HG03460 (cell line): ENCODE results near the gene SLC16A9.
"Not testable (repeated sequence)": the region's sequence is repeated elsewhere in the genome, so short reads cannot be mapped to it uniquely, and the experiment has no call there.

ENCODE experiments used
- ATAC-seq: cut with Tn5 transposase; IDR thresholded peaks from one replicate; pipeline ENCODE4 v1.9.1; 2021; ENCODE audit not compliant: unreplicated experiment

SLC16A9 gene

GRCh38 chr10:59677253-59677831 is 32.3 kb downstream of the SLC16A9 start:
- no peak for ATAC-seq

GRCh38 chr10:59675812-59676211 is 33.8 kb downstream of the SLC16A9 start:
- no peak for ATAC-seq

- ATAC-seq = no peak
These were observed 35.3 kb downstream of the SLC16A9 start for GRCh38 chr10:59674215-59674836.

- peak; percentile 58 for ATAC-seq
These were observed 37.3 kb downstream of the SLC16A9 start for GRCh38 chr10:59672150-59672875.

GRCh38 chr10:59670269-59670668 is 39.4 kb downstream of the SLC16A9 start:
- no peak for ATAC-seq

GRCh38 chr10:59668096-59668495 is 41.6 kb downstream of the SLC16A9 start:
- ATAC-seq = no peak

GRCh38 chr10:59666310-59666709 is 43.3 kb downstream of the SLC16A9 start:
- no peak for ATAC-seq

GRCh38 chr10:59663213-59663612 is 46.4 kb downstream of the SLC16A9 start:
- ATAC-seq = not testable (repeated sequence)

- ATAC-seq = no peak
These were observed 51.9 kb downstream of the SLC16A9 start for GRCh38 chr10:59657724-59658123.

GRCh38 chr10:59655309-59655708 is 54.3 kb downstream of the SLC16A9 start:
- ATAC-seq = no peak

- peak; percentile 50 for ATAC-seq
These were observed 55.6 kb downstream of the SLC16A9 start for GRCh38 chr10:59654007-59654406.

- ATAC-seq = no peak
These were observed 57.7 kb downstream of the SLC16A9 start for GRCh38 chr10:59651902-59652301.

- ATAC-seq = no peak
These were observed 59.9 kb downstream of the SLC16A9 start for GRCh38 chr10:59649606-59650346.

GRCh38 chr10:59648711-59649201 is 60.9 kb downstream of the SLC16A9 start:
- ATAC-seq = no peak

- no peak for ATAC-seq
These were observed 64.8 kb downstream of the SLC16A9 start for GRCh38 chr10:59644841-59645240.

- ATAC-seq = not testable (repeated sequence)
These were observed 68.0 kb downstream of the SLC16A9 start for GRCh38 chr10:59641688-59642087.

GRCh38 chr10:59635502-59636290 is 74.0 kb downstream of the SLC16A9 start:
- no peak for ATAC-seq

GRCh38 chr10:59634102-59634501 is 75.5 kb downstream of the SLC16A9 start:
- no peak for ATAC-seq

- no peak for ATAC-seq
These were observed 76.6 kb downstream of the SLC16A9 start for GRCh38 chr10:59633063-59633462.
